Renal pelvis (tissue), 12 donors: ENCODE data around the gene RORC. TPM values are rescaled to one million over a fixed set of nuclear protein-coding genes. Genes with fewer than 3 reads are reported as not detected.
"Not testable (repeated sequence)": the region's sequence is repeated elsewhere in the genome, so short reads cannot be mapped to it uniquely, and the experiment has no call there.

Source experiments
- DNase-seq: peaks from one replicate; pipeline ENCODE4 v3.0.0-alpha.2; 2013
- long read RNA-seq, 16 experiments: transcript quantifications; one replicate each; lab custom pipeline, GENCODE V29; 2026
- polyA plus RNA-seq, 3 donors: library from polyadenylated mRNA; unstranded; fragments of 120-200 nt; gene quantifications; one replicate each; pipeline ENCODE4 v1.2.1, GENCODE V29; 2013; ENCODE audit not compliant: insufficient read length in 3 of 3

The RORC gene
- 1 to 10 TPM in 1 of 3 donors, under 1 TPM in 2; 0.65 to 1.3 (median 0.94) TPM for polyA plus RNA-seq
- long read RNA-seq, donor 1 = 0 reads
- long read RNA-seq, donor 2 = 0 reads
- long read RNA-seq, donor 3 = 0 reads
- long read RNA-seq, donor 4 = 0 reads
- long read RNA-seq, donor 5 = 0 reads
- long read RNA-seq, donor 6, partial matches to known transcripts = 0 of 1 reads
- long read RNA-seq, donor 6, other reads (novel, unspliced or antisense) = 0 of 1 reads
- long read RNA-seq, donor 7 = 0 reads
- long read RNA-seq, donor 8 = 0 reads
- long read RNA-seq, donor 9, partial matches to known transcripts = 0 of 1 reads
- long read RNA-seq, donor 9, other reads (novel, unspliced or antisense) = 0 of 1 reads
- long read RNA-seq, donor 10, partial matches to known transcripts = 0 of 1 reads
- long read RNA-seq, donor 10, other reads (novel, unspliced or antisense) = 0 of 1 reads
- long read RNA-seq, donor 11 = 0 reads
- long read RNA-seq, donor 12, partial matches to known transcripts = 0 of 1 reads
- long read RNA-seq, donor 12, other reads (novel, unspliced or antisense) = 0 of 1 reads
- long read RNA-seq, donor 13, partial matches to known transcripts = 0 of 1 reads
- long read RNA-seq, donor 13, other reads (novel, unspliced or antisense) = 0 of 1 reads
- long read RNA-seq, donor 14 = 0 reads
- long read RNA-seq, donor 15, partial matches to known transcripts = 0 of 1 reads
- long read RNA-seq, donor 15, other reads (novel, unspliced or antisense) = 0 of 1 reads
- long read RNA-seq, donor 16, partial matches to known transcripts = 0 of 1 reads
- long read RNA-seq, donor 16, other reads (novel, unspliced or antisense) = 0 of 1 reads

DNA sequence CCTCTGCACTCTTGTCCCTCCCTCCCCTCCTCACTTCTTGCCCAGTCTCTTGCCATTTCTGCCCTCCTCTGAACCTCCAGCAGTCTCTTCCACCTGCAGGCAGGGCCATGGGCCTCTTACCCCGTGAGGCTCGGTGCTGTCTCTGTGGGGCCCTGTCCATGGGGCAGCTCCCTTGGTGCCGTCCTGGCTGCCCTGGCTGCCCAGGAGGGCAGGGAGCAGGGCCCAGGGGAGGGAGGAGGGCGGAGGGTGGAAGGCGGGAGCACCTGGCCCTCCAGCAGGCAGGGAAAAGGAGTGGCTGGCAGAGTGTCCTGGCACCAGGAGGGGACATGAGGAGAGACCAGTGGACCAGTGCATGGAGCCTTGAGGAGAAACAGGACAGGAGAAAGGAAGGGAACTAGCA is at the start of gene RORC:
RORC (minus strand) TSS at position 198 of the 400 bp plus-strand sequence; CDS start at position 160, 38 bp downstream.
- DNase-seq = no peak

DNA sequence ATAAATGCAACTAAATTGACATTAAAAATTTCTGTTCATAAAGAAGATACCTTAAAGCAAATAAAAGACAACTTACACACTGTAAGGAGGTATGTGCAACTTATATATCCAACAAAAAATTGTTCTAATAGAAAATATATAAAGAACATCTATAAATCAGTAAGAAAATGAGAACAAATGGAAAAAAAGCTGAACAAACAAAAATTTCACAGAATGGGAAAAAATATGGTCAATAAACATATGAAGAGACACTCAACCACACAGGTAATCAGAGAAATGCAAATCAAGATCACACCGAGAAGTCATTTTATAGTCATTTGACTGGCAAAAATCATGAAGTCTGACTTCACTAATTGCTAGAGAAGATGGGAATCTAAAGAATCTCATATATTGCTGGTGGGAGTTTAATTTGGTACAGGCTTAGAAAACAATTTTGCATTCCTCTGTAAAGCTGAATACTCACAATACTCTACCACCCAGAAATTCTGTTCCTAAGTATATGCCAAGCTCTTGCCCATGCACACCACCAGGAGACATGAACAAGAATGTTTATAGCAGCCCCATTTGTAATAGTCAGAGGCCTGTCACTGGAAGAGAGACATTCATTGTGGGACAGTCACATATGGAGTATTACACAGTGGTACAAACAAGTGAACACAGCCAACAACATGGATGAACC is 44.0 kb upstream of the RORC start:
- DNase-seq = no peak

DNA sequence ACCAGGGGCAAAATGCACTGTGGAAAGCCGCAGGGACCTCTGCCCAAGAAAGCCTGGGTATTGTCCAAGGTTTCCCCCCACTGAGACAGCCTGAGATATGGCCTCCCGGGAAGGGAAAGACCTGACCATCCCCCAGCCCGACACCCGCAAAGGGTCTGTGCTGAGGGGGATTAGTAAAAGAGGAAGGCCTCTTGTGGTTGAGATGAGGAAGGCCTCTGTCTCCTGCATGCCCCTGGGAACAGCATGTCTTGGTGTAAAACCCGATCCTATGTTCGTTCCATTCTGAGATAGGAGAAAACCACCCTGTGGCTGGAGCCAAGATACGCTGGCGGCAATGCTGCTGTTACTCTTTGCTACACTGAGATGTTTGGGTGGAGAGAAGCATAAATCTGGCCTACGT is 41.2 kb upstream of the RORC start:
- not testable (repeated sequence) for DNase-seq

DNA sequence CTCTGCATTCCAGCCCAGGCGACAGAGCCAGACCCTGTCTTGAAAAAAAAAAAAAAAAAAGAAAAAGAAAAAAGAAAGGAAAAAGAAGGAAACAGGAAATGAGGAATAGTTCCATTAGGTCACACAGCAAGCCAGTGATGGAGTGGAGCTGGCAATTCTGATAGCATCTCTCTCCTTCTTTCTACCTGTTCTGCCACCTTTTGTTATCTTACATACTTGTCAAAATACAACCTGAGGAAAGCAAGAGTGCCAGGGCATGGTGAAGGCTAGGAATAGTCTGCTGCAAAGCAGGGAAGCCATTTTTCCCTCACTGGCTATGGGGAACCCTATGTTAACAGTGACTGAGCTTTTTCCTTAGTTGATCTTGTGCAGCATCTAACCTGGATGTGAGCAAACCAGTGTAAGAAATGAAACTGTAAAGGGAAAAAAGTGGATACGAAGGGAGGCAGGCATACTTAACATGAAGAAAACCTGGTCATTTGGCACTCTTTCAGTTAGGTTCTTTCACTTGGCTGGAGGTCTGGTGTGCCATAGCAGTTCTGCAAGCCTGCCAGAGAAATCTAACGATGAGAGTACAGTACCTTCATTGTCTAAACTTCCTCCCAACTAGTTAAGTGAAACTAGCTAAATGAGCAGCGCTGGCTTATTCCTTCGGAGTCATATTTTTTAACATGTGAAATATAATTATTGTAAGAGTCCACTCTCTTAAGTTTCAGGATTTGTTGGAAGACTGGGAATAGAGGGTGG is 39.9 kb upstream of the RORC start:
- no peak for DNase-seq

DNA sequence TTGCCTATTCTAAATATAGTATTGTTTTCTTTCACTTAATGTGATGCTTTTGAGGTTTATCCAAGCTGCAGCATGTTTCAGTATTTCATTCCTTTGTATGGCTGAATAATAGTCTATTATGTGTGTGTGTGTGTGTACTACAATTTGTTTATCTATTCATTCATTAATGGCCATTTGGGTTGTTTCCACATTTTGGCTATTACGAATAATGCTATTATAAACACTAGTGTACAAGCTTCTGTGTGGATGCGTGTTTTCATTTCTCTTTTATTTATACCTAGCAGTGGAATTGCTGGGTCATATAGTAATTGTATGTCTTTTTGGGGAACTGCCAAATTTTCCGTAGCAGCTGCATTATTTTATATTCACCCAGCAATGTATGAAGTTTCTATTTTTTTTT is 36.9 kb upstream of the RORC start:
- no peak for DNase-seq

DNA sequence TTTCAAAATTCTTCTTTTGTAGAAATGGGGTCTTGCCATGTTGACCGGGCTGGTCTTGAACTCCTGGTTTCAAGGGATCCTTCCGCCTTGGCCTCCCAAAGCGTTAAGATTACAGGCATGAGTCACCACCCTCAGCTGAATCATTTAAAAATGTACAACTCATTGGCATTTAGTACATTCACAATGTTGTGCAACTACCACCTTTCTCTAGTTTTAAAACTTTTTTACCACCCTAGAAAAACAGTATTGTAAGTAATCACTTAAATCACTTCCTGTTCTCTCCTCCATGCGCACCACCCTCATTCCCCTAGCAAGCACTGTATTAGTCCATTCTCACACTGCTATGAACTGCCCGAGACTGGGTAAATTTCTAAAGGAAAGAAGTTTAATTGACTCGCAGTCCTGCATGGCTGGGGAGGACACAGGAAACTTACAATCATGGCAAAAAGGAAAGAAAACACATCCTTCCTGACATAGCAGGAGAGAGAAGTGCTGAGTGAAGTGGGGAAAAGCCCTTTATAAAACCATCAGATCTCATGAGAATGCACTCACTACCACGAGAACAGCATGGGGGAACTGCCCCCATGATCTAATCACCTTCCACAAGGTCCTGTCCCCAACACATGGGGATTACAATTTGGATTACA is 36.3 kb upstream of the RORC start:
- no peak for DNase-seq

DNA sequence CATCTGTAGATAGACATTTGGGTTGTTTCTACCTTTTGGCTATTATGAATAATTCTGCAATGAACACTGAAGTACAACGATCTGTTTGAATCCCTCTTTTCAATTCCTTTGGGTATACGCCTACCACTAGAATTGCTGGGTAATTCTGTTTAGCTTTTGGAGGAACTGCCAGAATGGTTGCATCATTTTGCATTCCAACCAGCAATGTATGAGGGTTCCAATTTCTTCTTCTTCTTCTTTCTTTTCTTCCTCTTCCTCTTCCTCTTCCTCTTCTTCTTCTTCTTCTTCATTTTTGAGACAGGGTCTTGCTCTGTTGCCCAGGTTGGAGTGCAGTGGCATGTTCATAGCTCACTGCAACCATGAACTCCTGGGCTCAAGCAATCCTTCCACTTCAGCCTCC is 35.7 kb upstream of the RORC start:
- no peak for DNase-seq

DNA sequence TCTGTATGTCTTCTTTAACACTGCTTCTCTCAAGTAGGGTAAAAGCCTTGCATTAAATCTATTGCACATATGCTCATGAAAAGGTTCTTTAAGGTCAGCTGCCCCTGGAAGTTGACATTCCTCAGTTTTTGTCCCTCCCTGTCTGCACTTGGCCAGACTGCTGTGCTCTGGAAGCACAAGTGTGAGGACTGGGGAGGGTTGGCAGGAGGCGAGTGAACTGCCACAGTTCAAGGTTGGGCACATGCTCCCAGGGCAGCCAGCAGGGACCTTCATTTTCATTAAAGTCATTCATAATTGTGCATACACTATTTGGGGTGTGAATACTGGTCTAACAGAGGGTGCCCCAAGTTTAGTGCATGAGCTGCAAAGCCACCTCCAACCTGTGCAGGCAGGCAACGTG is 32.8 kb upstream of the RORC start:
- DNase-seq = no peak

DNA sequence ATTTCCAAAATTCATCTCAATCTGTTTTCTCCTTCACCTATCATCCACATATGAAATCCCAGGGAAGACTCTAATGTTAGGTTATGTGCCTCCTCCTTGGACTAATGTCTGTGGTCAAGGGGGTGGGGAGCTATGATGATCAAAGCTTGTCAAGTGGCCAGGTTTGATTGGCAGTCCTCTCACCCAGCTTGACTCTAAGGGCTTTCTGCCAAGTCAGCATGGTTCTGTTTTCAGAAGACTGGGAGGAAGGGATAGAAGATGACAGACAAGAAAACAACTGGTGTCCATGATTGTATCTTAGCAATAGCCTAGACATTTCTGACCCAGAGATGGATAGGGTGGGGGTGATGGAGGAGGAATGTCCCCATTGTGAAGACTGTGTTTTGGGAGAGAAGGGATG is 31.0 kb upstream of the RORC start:
- no peak for DNase-seq

DNA sequence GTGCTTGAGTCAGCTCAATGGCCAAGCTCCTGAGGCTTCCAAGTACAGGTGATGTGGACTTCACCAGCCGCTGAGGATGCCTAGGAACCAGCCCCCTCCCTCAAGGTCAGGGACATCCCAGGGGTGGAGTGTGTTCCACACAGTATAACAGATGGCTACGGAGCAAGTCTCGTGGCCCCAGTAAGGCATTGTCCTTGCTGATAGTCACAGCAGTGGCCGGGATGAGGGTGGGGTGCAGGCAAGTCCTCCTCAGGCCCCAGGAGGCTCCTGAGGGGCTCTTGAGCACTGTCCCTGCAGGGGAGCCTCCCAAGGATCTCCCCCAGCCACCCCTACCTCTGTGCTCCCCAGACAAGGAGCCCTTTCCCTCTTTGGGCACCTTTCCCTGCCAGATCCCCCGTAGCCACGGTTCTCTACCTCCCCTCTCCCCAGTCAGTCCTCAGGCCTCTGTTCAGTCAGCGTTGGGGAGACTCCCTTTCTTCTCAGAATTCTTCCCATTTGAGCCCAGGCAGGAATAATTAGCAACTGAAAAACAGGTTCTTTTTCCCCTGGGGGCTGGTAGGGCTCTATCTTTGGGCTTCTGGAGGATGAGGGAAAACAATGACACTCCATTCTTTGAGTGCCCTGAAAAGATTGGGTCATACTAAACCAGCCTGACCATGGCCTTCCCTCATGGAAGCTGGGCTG is 29.0 kb upstream of the RORC start:
- DNase-seq = no peak

DNA sequence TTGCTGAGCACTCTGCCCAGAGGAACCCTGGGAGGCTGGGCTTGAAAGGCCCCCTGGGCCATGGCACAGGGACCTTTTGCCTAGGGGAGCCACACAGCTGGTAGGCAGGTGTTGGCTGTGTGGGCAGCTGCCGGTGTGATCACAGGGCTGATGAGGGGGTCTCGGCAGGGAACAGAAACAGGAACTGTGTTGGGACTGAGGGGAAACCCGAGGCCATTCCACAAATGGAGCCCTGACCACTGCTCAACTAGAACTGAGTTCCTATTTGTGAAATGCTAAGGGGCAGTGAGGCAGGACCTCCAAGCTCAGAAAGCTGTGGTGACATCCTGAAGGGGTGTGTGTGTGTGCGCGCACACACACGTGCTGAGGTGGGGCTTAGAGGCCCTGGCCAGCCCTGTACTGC is 28.3 kb upstream of the RORC start:
- DNase-seq = no peak

DNA sequence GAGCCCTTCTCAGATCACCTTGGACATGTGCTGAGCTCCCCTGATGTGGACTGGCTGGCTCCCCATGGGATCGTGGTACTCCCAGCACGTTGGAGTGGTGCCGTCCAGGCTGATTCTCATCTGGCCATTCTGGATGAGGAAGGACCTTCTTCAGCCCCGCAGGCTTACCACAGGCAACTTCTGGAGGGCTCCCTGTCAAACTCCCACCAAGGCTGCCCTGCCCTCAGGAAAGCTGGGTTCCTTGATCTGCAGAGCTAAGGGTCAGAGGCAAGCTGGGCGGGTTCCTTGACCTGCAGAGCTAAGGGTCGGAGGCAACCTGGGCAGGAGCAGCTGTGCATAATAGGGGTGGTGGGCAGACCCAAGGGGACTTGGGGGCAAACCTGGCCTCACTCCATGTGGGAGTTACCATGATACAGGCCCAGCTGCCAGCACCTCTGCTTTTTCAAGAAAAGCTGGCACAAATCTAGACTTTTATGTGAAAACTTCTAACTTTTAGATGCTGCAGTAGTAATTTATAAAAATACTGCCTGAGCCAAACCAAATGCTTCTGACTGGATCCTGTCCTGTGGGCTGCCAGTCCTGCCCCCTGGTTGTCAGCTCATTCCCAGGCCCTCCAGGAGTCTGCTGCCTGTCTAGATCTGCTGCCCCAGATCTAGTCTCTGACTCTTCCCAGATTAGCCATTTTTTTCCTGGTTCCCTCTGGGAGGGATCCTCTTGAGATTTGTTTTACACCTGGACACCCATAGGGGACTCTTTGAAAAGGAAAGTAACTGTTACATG is 27.5 kb upstream of the RORC start:
- no peak for DNase-seq

DNA sequence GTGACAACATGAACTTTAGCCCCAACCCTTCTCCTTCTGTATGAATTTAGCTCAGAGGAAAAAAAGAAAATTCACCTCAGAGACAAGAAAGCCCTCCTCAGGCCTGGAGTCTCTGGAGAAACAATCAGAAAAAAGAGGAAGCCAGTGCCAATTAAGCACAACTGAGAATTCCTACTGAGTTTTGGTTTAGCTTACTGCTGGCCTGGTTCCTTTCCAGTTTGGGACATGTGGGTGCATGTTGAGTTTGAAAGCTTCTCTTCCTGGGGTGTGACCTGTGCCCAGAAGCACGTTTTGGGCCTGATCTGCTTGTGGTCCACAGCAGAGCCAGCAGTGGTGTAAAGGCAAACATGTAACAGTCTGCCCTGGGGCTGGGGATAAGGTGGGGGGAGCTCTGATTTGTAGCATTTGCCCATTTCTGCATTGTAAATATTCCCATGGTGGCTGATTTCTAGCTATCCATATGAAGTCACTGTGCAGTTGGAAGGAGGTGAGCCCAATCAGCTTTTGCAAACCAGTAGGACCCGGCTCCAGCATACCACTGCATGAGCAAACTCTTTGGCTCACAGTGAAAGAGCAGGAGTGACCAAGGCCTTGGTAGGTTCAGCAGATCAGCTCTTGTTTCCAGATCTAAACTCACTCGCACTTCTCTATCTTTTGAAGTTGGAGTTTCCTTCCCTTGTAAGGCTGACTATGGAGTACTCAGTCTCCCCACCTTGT is 26.6 kb upstream of the RORC start:
- DNase-seq = no peak

DNA sequence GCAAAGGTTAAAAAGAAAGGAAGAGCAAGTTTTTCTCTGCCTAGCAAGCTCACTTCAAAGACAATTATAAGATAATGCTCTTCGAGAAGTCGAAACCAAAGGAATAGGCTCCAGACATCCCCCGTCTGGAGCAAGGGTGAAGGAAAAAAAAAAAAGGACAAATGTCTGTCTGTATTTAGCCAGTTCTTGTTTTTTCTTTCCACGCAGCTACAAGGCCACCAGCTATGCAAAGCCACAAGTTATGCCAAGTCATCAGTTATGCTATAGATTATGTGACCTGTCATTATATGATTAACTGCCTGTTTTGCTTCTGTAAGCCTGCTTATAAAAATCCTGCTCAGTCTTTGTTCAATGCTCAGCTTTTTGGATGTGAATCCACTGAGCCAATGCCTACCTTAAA is 24.3 kb upstream of the RORC start:
- no peak for DNase-seq

DNA sequence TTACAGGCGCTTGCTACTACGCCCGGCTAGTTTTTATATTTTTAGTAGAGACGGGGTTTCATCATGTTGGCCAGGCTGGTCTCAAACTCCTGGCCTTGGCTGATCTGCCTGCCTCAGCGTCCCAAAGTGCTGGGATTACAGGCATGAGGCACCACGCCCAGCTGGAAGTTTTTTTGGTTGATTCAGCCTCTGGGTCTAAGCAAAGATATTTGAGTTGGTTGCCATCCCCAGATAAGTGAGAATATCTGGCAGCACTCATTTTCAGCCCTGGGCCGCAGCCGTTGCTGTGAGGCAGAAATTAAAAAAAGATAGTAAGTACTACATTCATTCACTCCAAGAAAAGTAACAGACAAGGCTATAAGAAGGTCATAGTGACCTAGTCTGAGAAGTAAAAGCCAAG is 23.9 kb upstream of the RORC start:
- not testable (repeated sequence) for DNase-seq

DNA sequence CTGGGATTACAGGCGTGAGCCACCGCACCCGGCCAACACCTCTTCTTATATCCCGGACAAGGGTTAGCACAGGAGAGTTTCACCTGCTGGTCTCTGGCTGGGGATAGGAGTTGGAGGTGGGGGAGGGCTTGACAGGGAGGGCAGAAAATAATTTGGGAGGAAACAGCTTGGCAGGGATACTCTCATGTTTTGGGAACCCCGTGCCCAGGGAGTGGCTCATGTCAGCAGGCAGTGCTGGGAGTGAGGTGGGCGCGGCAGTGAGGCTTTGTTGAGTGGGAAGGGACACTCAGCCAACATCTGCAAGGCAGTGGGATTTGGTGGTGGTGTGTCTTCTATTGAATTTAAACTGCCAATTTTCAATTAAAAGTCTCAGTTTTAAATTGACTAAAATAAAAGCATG is 23.1 kb upstream of the RORC start:
- DNase-seq = no peak

DNA sequence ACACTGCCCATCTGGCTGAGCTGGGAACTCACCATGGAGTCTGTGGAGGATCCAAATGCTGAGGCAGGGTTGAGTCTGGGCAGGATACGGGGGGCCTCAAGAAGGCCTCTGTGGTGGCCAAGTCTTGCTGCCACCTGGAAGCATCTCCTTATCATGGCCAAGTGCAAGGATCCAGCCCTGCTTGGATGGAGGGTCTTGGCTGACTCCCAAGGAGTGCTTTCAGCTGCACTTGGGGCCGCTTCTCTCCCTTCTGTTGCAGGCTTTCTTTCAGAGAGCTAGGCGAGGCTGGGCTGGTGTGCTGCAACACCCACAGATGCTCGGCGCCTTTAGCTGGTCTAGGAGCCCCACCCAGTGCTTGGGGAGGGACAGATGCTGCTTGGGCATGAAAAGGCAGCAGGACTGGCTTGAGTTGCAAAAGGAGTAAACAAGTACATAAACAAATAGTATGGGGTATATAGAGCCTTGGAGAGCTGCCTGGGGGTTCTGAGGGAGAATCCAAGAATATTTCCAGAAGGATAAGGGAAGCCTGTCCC is 21.9 kb upstream of the RORC start, which contains the start of gene THEM5:
THEM5 (minus strand) TSS at position 302 of the 533 bp plus-strand sequence; CDS start at position 155, 147 bp downstream.
- no peak for DNase-seq

DNA sequence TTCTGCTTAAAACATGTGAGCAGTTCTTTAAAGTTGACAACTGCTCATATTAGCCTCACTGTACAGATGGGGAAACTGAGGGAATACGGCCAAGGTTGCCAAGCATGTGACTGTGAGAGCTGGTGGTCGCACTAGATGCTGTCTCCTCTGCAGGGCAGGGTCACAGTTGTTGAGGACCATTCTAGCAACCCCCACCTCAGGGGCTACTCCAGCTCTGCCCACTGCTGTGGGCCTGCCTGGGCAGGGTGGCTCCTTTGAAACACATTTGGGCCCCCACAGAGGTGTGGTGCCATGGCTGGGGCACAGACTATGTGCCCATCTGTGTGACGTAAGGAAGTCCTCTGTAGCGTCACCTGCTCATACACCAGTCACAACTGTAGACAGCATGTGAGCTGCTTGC is 21.1 kb upstream of the RORC start:
- no peak for DNase-seq

DNA sequence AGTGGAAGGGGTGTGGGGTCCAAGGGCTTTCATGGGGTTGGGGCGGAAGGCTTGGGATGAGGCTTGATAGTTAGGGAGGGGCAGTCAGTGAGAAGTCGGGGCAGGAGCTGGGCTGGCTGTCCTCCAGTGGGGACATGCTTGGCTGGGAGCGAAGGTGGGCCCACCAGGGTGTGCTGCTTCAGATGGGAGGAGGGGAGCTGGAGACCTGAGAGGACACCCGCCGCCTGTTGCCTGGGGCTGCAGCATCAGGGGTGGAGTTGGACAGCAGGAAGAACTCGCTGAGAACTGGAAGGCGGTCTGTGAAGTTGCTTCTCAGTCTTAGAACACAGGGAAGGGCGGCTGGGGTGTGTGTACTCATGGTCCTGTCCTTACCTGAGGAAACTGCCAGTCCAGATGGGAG is 20.3 kb upstream of the RORC start:
- no peak for DNase-seq
